Measurements from ENCODE around the gene IPO13.

DNA sequence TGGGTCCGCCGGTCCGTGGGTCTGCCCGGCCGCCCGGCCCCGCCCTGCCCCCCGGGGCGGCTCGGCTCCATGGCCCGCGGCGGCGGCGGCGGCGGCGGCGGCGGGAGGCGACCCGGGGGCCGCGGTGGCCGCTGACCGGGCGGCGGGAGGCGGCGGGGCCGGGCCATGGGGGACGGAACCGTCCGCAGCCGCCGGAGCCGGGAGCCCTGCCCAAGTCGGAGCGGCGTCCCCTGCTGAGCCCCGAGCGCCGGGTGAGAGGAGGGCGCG is 32.4 kb downstream of the IPO13 start:
- TF ChIP-seq EZH2 (IDR thresholded peaks at IDR 0.05; ENCODE audit: borderline replicate concordance, control insufficient read depth, low read depth, low read length) (no peak), EP300 (IDR thresholded peaks at IDR 0.05; ENCODE audit: borderline replicate concordance in 1 of 2, control insufficient read depth in 1 of 2, low read depth in 2 of 2, low read length in 2 of 2) (no peak), SIX5 (IDR thresholded peaks at IDR 0.05; ENCODE audit: low read depth, low read length, severe bottlenecking) (no peak), CREM (IDR thresholded peaks at IDR 0.05; ENCODE audit: low read depth) (no peak), ZNF274 (IDR thresholded peaks at IDR 0.05; ENCODE audit: insufficient read depth, insufficient read length) (no peak), POLR2A (IDR thresholded peaks at IDR 0.05; ENCODE audit: low read depth, low read length) (no peak), CREB1 (IDR thresholded peaks at IDR 0.05; ENCODE audit: low read depth) (no peak)
- TF ChIP-seq, protein P1, sequence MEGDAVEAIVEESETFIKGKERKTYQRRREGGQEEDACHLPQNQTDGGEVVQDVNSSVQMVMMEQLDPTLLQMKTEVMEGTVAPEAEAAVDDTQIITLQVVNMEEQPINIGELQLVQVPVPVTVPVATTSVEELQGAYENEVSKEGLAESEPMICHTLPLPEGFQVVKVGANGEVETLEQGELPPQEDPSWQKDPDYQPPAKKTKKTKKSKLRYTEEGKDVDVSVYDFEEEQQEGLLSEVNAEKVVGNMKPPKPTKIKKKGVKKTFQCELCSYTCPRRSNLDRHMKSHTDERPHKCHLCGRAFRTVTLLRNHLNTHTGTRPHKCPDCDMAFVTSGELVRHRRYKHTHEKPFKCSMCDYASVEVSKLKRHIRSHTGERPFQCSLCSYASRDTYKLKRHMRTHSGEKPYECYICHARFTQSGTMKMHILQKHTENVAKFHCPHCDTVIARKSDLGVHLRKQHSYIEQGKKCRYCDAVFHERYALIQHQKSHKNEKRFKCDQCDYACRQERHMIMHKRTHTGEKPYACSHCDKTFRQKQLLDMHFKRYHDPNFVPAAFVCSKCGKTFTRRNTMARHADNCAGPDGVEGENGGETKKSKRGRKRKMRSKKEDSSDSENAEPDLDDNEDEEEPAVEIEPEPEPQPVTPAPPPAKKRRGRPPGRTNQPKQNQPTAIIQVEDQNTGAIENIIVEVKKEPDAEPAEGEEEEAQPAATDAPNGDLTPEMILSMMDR (IDR thresholded peaks at IDR 0.05 in 2 of 3, conservative IDR thresholded peaks at IDR 0.05 in 1 of 3; ENCODE audit: control insufficient read depth in 2 of 3, extremely low read depth in 1 of 3, insufficient read depth in 1 of 3, low read depth in 3 of 3, low read length in 3 of 3), result no peak
- TF ChIP-seq, protein P2, sequence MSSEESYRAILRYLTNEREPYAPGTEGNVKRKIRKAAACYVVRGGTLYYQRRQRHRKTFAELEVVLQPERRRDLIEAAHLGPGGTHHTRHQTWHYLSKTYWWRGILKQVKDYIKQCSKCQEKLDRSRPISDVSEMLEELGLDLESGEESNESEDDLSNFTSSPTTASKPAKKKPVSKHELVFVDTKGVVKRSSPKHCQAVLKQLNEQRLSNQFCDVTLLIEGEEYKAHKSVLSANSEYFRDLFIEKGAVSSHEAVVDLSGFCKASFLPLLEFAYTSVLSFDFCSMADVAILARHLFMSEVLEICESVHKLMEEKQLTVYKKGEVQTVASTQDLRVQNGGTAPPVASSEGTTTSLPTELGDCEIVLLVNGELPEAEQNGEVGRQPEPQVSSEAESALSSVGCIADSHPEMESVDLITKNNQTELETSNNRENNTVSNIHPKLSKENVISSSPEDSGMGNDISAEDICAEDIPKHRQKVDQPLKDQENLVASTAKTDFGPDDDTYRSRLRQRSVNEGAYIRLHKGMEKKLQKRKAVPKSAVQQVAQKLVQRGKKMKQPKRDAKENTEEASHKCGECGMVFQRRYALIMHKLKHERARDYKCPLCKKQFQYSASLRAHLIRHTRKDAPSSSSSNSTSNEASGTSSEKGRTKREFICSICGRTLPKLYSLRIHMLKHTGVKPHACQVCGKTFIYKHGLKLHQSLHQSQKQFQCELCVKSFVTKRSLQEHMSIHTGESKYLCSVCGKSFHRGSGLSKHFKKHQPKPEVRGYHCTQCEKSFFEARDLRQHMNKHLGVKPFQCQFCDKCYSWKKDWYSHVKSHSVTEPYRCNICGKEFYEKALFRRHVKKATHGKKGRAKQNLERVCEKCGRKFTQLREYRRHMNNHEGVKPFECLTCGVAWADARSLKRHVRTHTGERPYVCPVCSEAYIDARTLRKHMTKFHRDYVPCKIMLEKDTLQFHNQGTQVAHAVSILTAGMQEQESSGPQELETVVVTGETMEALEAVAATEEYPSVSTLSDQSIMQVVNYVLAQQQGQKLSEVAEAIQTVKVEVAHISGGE (CRISPR knock-in tag; IDR thresholded peaks at IDR 0.05), result no peak
- TF ChIP-seq, protein P3, sequence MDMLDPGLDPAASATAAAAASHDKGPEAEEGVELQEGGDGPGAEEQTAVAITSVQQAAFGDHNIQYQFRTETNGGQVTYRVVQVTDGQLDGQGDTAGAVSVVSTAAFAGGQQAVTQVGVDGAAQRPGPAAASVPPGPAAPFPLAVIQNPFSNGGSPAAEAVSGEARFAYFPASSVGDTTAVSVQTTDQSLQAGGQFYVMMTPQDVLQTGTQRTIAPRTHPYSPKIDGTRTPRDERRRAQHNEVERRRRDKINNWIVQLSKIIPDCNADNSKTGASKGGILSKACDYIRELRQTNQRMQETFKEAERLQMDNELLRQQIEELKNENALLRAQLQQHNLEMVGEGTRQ (IDR thresholded peaks at IDR 0.05; ENCODE audit: borderline replicate concordance, low read depth, low read length), result no peak
- TF ChIP-seq, protein P4, sequence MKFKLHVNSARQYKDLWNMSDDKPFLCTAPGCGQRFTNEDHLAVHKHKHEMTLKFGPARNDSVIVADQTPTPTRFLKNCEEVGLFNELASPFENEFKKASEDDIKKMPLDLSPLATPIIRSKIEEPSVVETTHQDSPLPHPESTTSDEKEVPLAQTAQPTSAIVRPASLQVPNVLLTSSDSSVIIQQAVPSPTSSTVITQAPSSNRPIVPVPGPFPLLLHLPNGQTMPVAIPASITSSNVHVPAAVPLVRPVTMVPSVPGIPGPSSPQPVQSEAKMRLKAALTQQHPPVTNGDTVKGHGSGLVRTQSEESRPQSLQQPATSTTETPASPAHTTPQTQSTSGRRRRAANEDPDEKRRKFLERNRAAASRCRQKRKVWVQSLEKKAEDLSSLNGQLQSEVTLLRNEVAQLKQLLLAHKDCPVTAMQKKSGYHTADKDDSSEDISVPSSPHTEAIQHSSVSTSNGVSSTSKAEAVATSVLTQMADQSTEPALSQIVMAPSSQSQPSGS (IDR thresholded peaks at IDR 0.05; ENCODE audit: low read length), result no peak

Measured in GM12878 (cell line).